ENCODE measurements around the gene ACVR1.

DNA sequence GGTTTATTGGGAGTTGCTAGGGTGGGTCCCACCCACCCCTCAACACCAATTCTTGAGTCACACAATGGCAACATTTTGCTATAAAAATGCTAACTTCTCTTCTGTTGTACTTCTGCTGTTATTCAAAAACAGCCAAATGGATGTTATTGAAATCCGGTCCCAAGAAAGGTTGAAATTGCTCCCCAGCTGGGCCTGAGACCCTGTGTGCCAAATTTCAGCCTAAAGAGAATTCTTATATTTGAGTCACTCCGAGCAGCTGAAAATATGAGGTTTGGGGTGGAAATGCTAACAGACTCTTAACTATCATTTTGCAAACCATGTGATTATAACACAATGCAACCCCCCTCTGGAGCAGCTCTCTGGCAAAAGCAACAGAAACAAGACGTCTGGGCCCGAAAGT lies 27.0 kb upstream of the ACVR1 start:
- TF ChIP-seq POLR2AphosphoS5 (IDR thresholded peaks at IDR 0.05) (no peak), POLR2A (IDR thresholded peaks at IDR 0.05) (no peak)
